HepG2 (cell line): ENCODE results near the gene DYNC1LI2. TPM values are rescaled to one million over a fixed set of nuclear protein-coding genes. Genes with fewer than 3 reads are reported as not detected.
A peak's percentile ranks its signal among the peaks of the same experiment; 100 is the strongest.

Source experiments
- KLF12 ChIP-seq: sonication (generic); formaldehyde crosslinking; IDR thresholded peaks from 2 replicates; pipeline ENCODE4 v1.4.0; 2020; ENCODE audit warnings: missing genetic modification reagents, borderline replicate concordance
- KLF9 ChIP-seq: IDR thresholded peaks from 2 replicates; pipeline ENCODE4 v1.6.1; 2016; ENCODE audit warnings: low read depth
- PCBP2 ChIP-seq: fragments of 200-400 bp; formaldehyde crosslinking; optimal IDR thresholded peaks from 2 replicates; pipeline ENCODE3; 2018; ENCODE audit warnings: low read length, low read depth; ENCODE audit not compliant: poor library complexity, severe bottlenecking
- REL ChIP-seq: sonication (generic); formaldehyde crosslinking; conservative IDR thresholded peaks from 2 replicates; pipeline ENCODE4 v1.8.0; 2022; ENCODE audit warnings: mild to moderate bottlenecking, missing genetic modification reagents, moderate library complexity
- SETDB1 ChIP-seq: sonication (generic); formaldehyde crosslinking; IDR thresholded peaks from 2 replicates; pipeline ENCODE4 v1.5.1; 2020; ENCODE audit warnings: missing genetic modification reagents, mild to moderate bottlenecking, borderline replicate concordance
- SMARCE1 ChIP-seq: fragments of 450-650 bp; IDR thresholded peaks from 2 replicates; pipeline ENCODE4 v1.6.1; 2017; ENCODE audit warnings: borderline replicate concordance
- SOX13 ChIP-seq, 3 experiments: fragments of 450-650 bp in 1 of 3; sonication (generic) in 1 of 3; formaldehyde crosslinking in 1 of 3; IDR thresholded peaks in 2 of 3; conservative IDR thresholded peaks in 1 of 3; 2 replicates each; pipeline versions ENCODE4 v1.5.0 to v1.6.1; 2016 to 2020; ENCODE audit warnings: antibody characterized with exemption in 1 of 3, mild to moderate bottlenecking in 1 of 3, missing compliant biosample characterization in 1 of 3, missing genetic modification reagents in 1 of 3, moderate library complexity in 1 of 3
- SP2 ChIP-seq: sonication (generic); formaldehyde crosslinking; IDR thresholded peaks from 2 replicates; pipeline ENCODE4 v1.5.1; 2020; ENCODE audit warnings: mild to moderate bottlenecking, missing genetic modification reagents
- TAF15 ChIP-seq: fragments of 200-400 bp; formaldehyde crosslinking; IDR thresholded peaks from one replicate; pipeline ENCODE4 v1.6.1; 2018; ENCODE audit warnings: mild to moderate bottlenecking, low read depth, low read length; ENCODE audit not compliant: poor library complexity, severe bottlenecking
- TBX2 ChIP-seq: sonication (generic); formaldehyde crosslinking; IDR thresholded peaks from 2 replicates; pipeline ENCODE4 v1.5.0; 2020; ENCODE audit warnings: missing genetic modification reagents, mild to moderate bottlenecking, borderline replicate concordance
- ZFP41 ChIP-seq: sonication (generic); formaldehyde crosslinking; IDR thresholded peaks from 2 replicates; pipeline ENCODE4 v1.4.0; 2020; ENCODE audit warnings: mild to moderate bottlenecking, missing genetic modification reagents, borderline replicate concordance
- ZNF382 ChIP-seq: sonication (generic); formaldehyde crosslinking; IDR thresholded peaks from 2 replicates; pipeline ENCODE4 v1.5.0; 2020; ENCODE audit warnings: missing genetic modification reagents, mild to moderate bottlenecking, borderline replicate concordance
- ZNF451 ChIP-seq: sonication (generic); formaldehyde crosslinking; IDR thresholded peaks from 2 replicates; pipeline ENCODE4 v1.5.0; 2020; ENCODE audit warnings: mild to moderate bottlenecking, missing genetic modification reagents
- ZNF567 ChIP-seq: sonication (generic); formaldehyde crosslinking; IDR thresholded peaks from 2 replicates; pipeline ENCODE4 v1.8.1; 2023; ENCODE audit warnings: mild to moderate bottlenecking, missing genetic modification reagents, borderline replicate concordance
- ZNF598 ChIP-seq: sonication (generic); formaldehyde crosslinking; IDR thresholded peaks from 2 replicates; pipeline ENCODE4 v1.5.1; 2020; ENCODE audit warnings: mild to moderate bottlenecking, missing genetic modification reagents, borderline replicate concordance
- ZNF790 ChIP-seq: sonication (generic); formaldehyde crosslinking; IDR thresholded peaks from 2 replicates; pipeline ENCODE4 v1.8.0; 2022; ENCODE audit warnings: missing genetic modification reagents, mild to moderate bottlenecking, borderline replicate concordance
- polyA plus RNA-seq, 8 experiments: library from polyadenylated mRNA; depleted of rRNA in 3 of 8; stranded (reverse) in 7 of 8; unstranded in 1 of 8; fragments of >200 nt; fragmentation: Illumina TruSeq in 4 of 8; extraction: Trizol in 4 of 8; gene quantifications; 2 replicates each; pipeline versions ENCODE4 v1.2.1 to v1.2.3, GENCODE V29; 2011 to 2016; ENCODE audit warnings: low read depth in 4 of 8, missing spikeins in 1 of 8, mixed read lengths in 1 of 8; ENCODE audit not compliant: insufficient read depth in 1 of 8
- total RNA-seq, 5 experiments: library from RNA; depleted of rRNA; stranded (reverse); fragments of >200 nt; fragmentation: Illumina TruSeq; extraction: Trizol; gene quantifications; 2 replicates each; pipeline ENCODE4 v1.2.3, GENCODE V29; 2016; ENCODE audit warnings: low read depth in 1 of 5
- TF ChIP-seq, protein P1 (sequence below): sonication (generic); formaldehyde crosslinking; IDR thresholded peaks from 2 replicates; pipeline ENCODE4 v1.4.0; 2020; ENCODE audit warnings: missing genetic modification reagents
- TF ChIP-seq, protein P2 (sequence below): sonication (generic); formaldehyde crosslinking; IDR thresholded peaks from 2 replicates; pipeline ENCODE4 v1.4.0; 2020; ENCODE audit warnings: missing genetic modification reagents, low read depth, mild to moderate bottlenecking, borderline replicate concordance
- TF ChIP-seq, protein P3 (sequence below): sonication (generic); formaldehyde crosslinking; IDR thresholded peaks from 2 replicates; pipeline ENCODE4 v1.5.1; 2020; ENCODE audit warnings: mild to moderate bottlenecking, missing genetic modification reagents, borderline replicate concordance

Gene DYNC1LI2
- total and polyA plus RNA-seq, 2 of the 13 experiments (the other 11 are each of a cell fraction or from before 2014, with no cell fraction given): 65.5 to 135 TPM

DNA sequence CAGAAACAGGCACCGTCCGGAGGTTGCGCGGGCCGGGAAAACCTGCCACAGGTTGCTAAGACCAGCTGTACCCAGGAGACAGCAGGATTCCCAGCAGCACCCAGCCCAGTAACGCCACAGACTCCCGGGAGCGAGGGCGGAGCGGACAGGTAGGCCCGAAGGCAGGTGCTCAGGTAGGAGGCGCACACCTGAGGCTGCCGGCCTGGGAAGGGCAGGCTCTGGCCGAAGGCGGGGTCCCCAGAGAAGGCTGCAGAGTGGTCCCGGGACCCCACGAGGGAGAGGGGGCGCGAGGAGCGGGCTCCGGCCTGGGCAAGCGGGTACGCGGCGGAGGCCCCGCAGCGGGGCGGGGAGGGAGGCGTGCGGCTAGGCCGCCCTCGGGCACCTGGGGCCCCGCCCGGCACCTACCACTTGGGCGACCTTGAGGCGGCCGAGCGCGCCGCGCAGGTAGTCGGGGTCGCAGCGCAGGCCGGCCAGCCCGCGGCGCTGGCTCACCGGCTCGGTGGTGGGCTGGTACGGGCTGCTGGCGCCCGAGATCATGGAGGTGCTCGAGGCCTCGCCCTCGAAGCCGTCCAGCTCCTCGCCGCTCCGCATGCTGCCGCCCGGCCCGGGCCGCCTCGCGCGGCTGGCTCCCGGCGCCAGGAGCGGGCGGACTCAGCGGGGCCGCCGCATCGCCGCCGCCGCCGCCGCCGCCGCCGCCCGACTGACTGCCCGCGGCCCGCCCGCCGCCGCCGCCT lies 55.3 kb downstream of the DYNC1LI2 start (continued):
- TF ChIP-seq TBX2 (CRISPR knock-in tag): peak; percentile 41; the same call in 1 of the 2 replicates
- TF ChIP-seq, protein P1, sequence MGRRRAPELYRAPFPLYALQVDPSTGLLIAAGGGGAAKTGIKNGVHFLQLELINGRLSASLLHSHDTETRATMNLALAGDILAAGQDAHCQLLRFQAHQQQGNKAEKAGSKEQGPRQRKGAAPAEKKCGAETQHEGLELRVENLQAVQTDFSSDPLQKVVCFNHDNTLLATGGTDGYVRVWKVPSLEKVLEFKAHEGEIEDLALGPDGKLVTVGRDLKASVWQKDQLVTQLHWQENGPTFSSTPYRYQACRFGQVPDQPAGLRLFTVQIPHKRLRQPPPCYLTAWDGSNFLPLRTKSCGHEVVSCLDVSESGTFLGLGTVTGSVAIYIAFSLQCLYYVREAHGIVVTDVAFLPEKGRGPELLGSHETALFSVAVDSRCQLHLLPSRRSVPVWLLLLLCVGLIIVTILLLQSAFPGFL (CRISPR knock-in tag): no peak
- TF ChIP-seq ZNF598: peak; percentile 61; the same call in 1 of the 2 replicates
- TF ChIP-seq, protein P2, sequence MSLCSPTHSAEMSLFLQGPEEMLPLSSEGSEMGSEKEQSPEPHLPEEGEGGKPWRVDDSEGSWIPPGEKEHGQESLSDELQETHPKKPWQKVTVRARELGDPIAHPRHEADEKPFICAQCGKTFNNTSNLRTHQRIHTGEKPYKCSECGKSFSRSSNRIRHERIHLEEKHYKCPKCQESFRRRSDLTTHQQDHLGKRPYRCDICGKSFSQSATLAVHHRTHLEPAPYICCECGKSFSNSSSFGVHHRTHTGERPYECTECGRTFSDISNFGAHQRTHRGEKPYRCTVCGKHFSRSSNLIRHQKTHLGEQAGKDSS: no peak
- no peak for TF ChIP-seq ZFP41 (CRISPR knock-in tag)
- TF ChIP-seq SETDB1 (CRISPR knock-in tag): no peak
- TF ChIP-seq REL (CRISPR knock-in tag): 0 out of 2 replicates have a peak, but pooled peaks have one; percentile 29
- TF ChIP-seq ZNF790 (CRISPR knock-in tag): no peak; the same call in 1 of the 2 replicates
- TF ChIP-seq PCBP2: no peak
- TF ChIP-seq ZNF451: no peak; the same call in none of the 2 replicates
- TF ChIP-seq ZNF567: no peak
- TF ChIP-seq SMARCE1: no peak
- no peak for TF ChIP-seq ZNF382 (CRISPR knock-in tag)
- no peak for TF ChIP-seq TAF15
- no peak for TF ChIP-seq KLF9 (CRISPR knock-in tag)
- TF ChIP-seq, protein P3, sequence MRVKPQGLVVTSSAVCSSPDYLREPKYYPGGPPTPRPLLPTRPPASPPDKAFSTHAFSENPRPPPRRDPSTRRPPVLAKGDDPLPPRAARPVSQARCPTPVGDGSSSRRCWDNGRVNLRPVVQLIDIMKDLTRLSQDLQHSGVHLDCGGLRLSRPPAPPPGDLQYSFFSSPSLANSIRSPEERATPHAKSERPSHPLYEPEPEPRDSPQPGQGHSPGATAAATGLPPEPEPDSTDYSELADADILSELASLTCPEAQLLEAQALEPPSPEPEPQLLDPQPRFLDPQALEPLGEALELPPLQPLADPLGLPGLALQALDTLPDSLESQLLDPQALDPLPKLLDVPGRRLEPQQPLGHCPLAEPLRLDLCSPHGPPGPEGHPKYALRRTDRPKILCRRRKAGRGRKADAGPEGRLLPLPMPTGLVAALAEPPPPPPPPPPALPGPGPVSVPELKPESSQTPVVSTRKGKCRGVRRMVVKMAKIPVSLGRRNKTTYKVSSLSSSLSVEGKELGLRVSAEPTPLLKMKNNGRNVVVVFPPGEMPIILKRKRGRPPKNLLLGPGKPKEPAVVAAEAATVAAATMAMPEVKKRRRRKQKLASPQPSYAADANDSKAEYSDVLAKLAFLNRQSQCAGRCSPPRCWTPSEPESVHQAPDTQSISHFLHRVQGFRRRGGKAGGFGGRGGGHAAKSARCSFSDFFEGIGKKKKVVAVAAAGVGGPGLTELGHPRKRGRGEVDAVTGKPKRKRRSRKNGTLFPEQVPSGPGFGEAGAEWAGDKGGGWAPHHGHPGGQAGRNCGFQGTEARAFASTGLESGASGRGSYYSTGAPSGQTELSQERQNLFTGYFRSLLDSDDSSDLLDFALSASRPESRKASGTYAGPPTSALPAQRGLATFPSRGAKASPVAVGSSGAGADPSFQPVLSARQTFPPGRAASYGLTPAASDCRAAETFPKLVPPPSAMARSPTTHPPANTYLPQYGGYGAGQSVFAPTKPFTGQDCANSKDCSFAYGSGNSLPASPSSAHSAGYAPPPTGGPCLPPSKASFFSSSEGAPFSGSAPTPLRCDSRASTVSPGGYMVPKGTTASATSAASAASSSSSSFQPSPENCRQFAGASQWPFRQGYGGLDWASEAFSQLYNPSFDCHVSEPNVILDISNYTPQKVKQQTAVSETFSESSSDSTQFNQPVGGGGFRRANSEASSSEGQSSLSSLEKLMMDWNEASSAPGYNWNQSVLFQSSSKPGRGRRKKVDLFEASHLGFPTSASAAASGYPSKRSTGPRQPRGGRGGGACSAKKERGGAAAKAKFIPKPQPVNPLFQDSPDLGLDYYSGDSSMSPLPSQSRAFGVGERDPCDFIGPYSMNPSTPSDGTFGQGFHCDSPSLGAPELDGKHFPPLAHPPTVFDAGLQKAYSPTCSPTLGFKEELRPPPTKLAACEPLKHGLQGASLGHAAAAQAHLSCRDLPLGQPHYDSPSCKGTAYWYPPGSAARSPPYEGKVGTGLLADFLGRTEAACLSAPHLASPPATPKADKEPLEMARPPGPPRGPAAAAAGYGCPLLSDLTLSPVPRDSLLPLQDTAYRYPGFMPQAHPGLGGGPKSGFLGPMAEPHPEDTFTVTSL (CRISPR knock-in tag): no peak
- no peak for TF ChIP-seq KLF12 (CRISPR knock-in tag)
- no peak; the same call in 1 of the 2 replicates for TF ChIP-seq SP2
- TF ChIP-seq SOX13 (IDR thresholded peaks at IDR 0.05): no peak
- no peak for TF ChIP-seq SOX13 (CRISPR knock-in tag; conservative IDR thresholded peaks at IDR 0.05 in 1 of 2, IDR thresholded peaks at IDR 0.05 in 1 of 2)
